ENCODE data around the gene ADGRB2.

The ADGRB2 gene

GRCh38 chr1:31748365-31748764 lies 15.8 kb downstream of the ADGRB2 start:
- no peak for DNase-seq

- no peak for DNase-seq
Observed at GRCh38 chr1:31747304-31747703, 16.8 kb downstream of the ADGRB2 start.

GRCh38 chr1:31746687-31747086 lies 17.5 kb downstream of the ADGRB2 start:
- no peak for DNase-seq

GRCh38 chr1:31745946-31746670 lies 18.0 kb downstream of the ADGRB2 start:
- no peak for DNase-seq

GRCh38 chr1:31745096-31745945 lies 18.8 kb downstream of the ADGRB2 start:
- DNase-seq, result peak; percentile 63

GRCh38 chr1:31744165-31744888 lies 19.8 kb downstream of the ADGRB2 start:
- DNase-seq, result no peak

GRCh38 chr1:31742462-31743212 lies 21.5 kb downstream of the ADGRB2 start:
- no peak for DNase-seq

GRCh38 chr1:31739346-31739745 lies 24.8 kb downstream of the ADGRB2 start:
- peak; percentile 53 for DNase-seq

GRCh38 chr1:31736675-31737074 lies 27.5 kb downstream of the ADGRB2 start:
- peak; percentile 59 for DNase-seq

- no peak for DNase-seq
Observed at GRCh38 chr1:31735571-31735970, 28.6 kb downstream of the ADGRB2 start.

- DNase-seq, result no peak
Observed at GRCh38 chr1:31734582-31735107, 29.5 kb downstream of the ADGRB2 start.

- DNase-seq, result no peak
Observed at GRCh38 chr1:31733389-31734219, 30.5 kb downstream of the ADGRB2 start.

GRCh38 chr1:31732751-31733289 lies 31.3 kb downstream of the ADGRB2 start:
- no peak for DNase-seq

- no peak for DNase-seq
Observed at GRCh38 chr1:31732343-31732742, 31.8 kb downstream of the ADGRB2 start.

- no peak for DNase-seq
Observed at GRCh38 chr1:31731049-31731565, 33.0 kb downstream of the ADGRB2 start.

GRCh38 chr1:31730336-31731048 lies 33.6 kb downstream of the ADGRB2 start:
- DNase-seq, result no peak

GRCh38 chr1:31727849-31728248 lies 36.3 kb downstream of the ADGRB2 start:
- no peak for DNase-seq

GRCh38 chr1:31727195-31727594 lies 36.9 kb downstream of the ADGRB2 start:
- DNase-seq, result no peak

GRCh38 chr1:31726715-31727114 lies 37.4 kb downstream of the ADGRB2 start:
- no peak for DNase-seq

All from activated naive CD4-positive, alpha-beta T cell treated with Interleukin-2 at 50 U/mL for 16 hours (primary cell).